A549 (cell line): ENCODE results near the gene CREB3L1.

Experiments
- CTCF ChIP-seq: fragments of >200 bp; sonication (Bioruptor Twin); formaldehyde crosslinking; IDR thresholded peaks from 3 replicates; pipeline ENCODE4 v1.5.1; 2016
- JUN ChIP-seq, 2 experiments: fragments of >200 bp; sonication (Bioruptor Twin); formaldehyde crosslinking; IDR thresholded peaks; 2 replicates in 1 of 2; 3 replicates in 1 of 2; pipeline ENCODE4 v1.6.1; 2016 to 2017

- TF ChIP-seq CTCF, result no peak
- no peak for TF ChIP-seq JUN (IDR thresholded peaks at IDR 0.05)
These were observed 80.0 kb downstream of the CREB3L1 start for GRCh38 chr11:46357483-46357936.
